Breast epithelium (tissue), 3 donors: ENCODE data around the gene HMCN1.

Source experiments
- CTCF ChIP-seq, 3 donors: fragments of 450-650 bp; IDR thresholded peaks; one replicate each; pipeline ENCODE4 v1.5.1; 2016 to 2017; ENCODE audit warnings: antibody characterized with exemption in 3 of 3, mild to moderate bottlenecking in 3 of 3, moderate library complexity in 3 of 3
- POLR2A ChIP-seq: fragments of 450-650 bp; IDR thresholded peaks from one replicate; pipeline ENCODE4 v1.6.1; 2016; ENCODE audit warnings: antibody characterized with exemption, mild to moderate bottlenecking, moderate library complexity

GRCh38 chr1:185984113-185984836, 250.1 kb downstream of the HMCN1 start:
- TF ChIP-seq CTCF (IDR thresholded peaks at IDR 0.05) (no peak), POLR2A (no peak)
